ENCODE data around the gene GRIK3. TPM values are rescaled to one million over a fixed set of nuclear protein-coding genes. Genes with fewer than 3 reads are reported as not detected.

The GRIK3 gene
- total RNA-seq, 2 experiments from 2014 or later, result 16.3 to 55.0 TPM

GRCh38 chr1:37052120-37052519 lies 17.8 kb upstream of the GRIK3 start:
- Histone ChIP-seq H2AFZ (ENCODE audit: low read length) (no peak overlapping the region), H3K4me3 (ENCODE audit: low read depth, low read length, poor library complexity, severe bottlenecking) (no peak overlapping the region), H3K9me3 (ENCODE audit: low read length) (no peaks in the 10 kb centered on the region), H3K79me2 (ENCODE audit: insufficient read depth, low read depth, low read length) (no peaks in the 10 kb centered on the region), H3K9me2 (ENCODE audit: insufficient read depth, low read length) (no peaks in the 10 kb centered on the region), H4K20me1 (ENCODE audit: insufficient read depth, low read length) (no peaks in the 10 kb centered on the region), H3K4me1 (ENCODE audit: insufficient read depth, low read length, poor library complexity, severe bottlenecking) (no peaks in the 10 kb centered on the region), H3K36me3 (ENCODE audit: insufficient read depth, low read length) (no peaks in the 10 kb centered on the region), H3K27ac (ENCODE audit: low read depth, low read length, poor library complexity, severe bottlenecking) (no peak overlapping the region), H3K4me2 (ENCODE audit: low read length) (no peak overlapping the region)
- intact Hi-C loops (cut with micrococcal nuclease; ENCODE audit: unreplicated experiment), result no loop called here
- POLR2A ChIA-PET, result no interaction called here
- DNase-seq (ENCODE audit: low spot score), result no peak
- CTCF ChIA-PET (ENCODE audit: unreplicated experiment), result no interaction called here
- BruUV-seq (replicated peaks), result no TSS peak
- TF ChIP-seq EZH2phosphoT487 (IDR thresholded peaks at IDR 0.05; ENCODE audit: borderline replicate concordance, low read depth, low read length) (no peak), CTCF (conservative IDR thresholded peaks at IDR 0.05; ENCODE audit: low read length) (no peak)

DNA sequence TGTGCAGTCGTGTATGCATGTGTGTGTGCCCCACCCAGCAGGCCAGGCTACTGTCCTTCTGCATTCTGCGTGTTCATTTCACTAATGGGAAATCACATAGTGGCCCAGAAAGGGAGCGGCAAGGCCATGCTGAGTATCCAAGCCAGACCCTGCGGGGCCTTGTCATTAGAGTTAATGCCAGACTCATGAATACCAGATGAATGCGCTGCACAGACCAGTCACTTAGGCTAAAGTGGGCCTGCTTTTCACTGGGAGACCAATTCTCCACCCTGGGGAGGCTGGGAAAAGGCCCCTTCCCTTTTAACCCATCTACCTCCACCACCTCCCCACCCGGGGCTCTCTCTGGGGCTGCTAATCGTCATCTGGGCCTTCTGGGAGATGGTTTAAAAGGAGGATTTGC lies 17.0 kb upstream of the GRIK3 start:
- no peaks in the 10 kb centered on the region for H3K36me3 ChIP-seq (ENCODE audit: insufficient read depth, low read length)
- H4K20me1 ChIP-seq (ENCODE audit: insufficient read depth, low read length), result no peaks in the 10 kb centered on the region
- no peak overlapping the region for H2AFZ ChIP-seq (ENCODE audit: low read length)
- CTCF ChIA-PET (ENCODE audit: unreplicated experiment), result no interaction called here
- no peaks in the 10 kb centered on the region for H3K79me2 ChIP-seq (ENCODE audit: insufficient read depth, low read depth, low read length)
- intact Hi-C loops (cut with micrococcal nuclease; ENCODE audit: unreplicated experiment), result no loop called here
- no peak overlapping the region for H3K4me3 ChIP-seq (ENCODE audit: low read depth, low read length, poor library complexity, severe bottlenecking)
- DNase-seq (ENCODE audit: low spot score), result no peak
- no peak overlapping the region for H3K4me2 ChIP-seq (ENCODE audit: low read length)
- POLR2A ChIA-PET, result no interaction called here
- H3K9me3 ChIP-seq (ENCODE audit: low read length), result no peaks in the 10 kb centered on the region
- no peaks in the 10 kb centered on the region for H3K9me2 ChIP-seq (ENCODE audit: insufficient read depth, low read length)
- no peak overlapping the region for H3K27ac ChIP-seq (ENCODE audit: low read depth, low read length, poor library complexity, severe bottlenecking)
- no TSS peak for BruUV-seq (replicated peaks)
- TF ChIP-seq EZH2phosphoT487 (IDR thresholded peaks at IDR 0.05; ENCODE audit: borderline replicate concordance, low read depth, low read length) (no peak), CTCF (conservative IDR thresholded peaks at IDR 0.05; ENCODE audit: low read length) (no peak)
- no peaks in the 10 kb centered on the region for H3K4me1 ChIP-seq (ENCODE audit: insufficient read depth, low read length, poor library complexity, severe bottlenecking)

- no peaks in the 10 kb centered on the region for H3K4me1 ChIP-seq (ENCODE audit: insufficient read depth, low read length, poor library complexity, severe bottlenecking)
- DNase-seq (ENCODE audit: low spot score), result no peak
- H3K9me2 ChIP-seq (ENCODE audit: insufficient read depth, low read length), result no peaks in the 10 kb centered on the region
- H3K4me3 ChIP-seq (ENCODE audit: low read depth, low read length, poor library complexity, severe bottlenecking), result no peak overlapping the region
- no peaks in the 10 kb centered on the region for H4K20me1 ChIP-seq (ENCODE audit: insufficient read depth, low read length)
- H3K36me3 ChIP-seq (ENCODE audit: insufficient read depth, low read length), result no peaks in the 10 kb centered on the region
- CTCF ChIA-PET (ENCODE audit: unreplicated experiment), result no interaction called here
- no peak overlapping the region for H3K4me2 ChIP-seq (ENCODE audit: low read length)
- no peak overlapping the region for H3K27ac ChIP-seq (ENCODE audit: low read depth, low read length, poor library complexity, severe bottlenecking)
- TF ChIP-seq EZH2phosphoT487 (IDR thresholded peaks at IDR 0.05; ENCODE audit: borderline replicate concordance, low read depth, low read length) (no peak), CTCF (conservative IDR thresholded peaks at IDR 0.05; ENCODE audit: low read length) (no peak)
- intact Hi-C loops (cut with micrococcal nuclease; ENCODE audit: unreplicated experiment), result no loop called here
- POLR2A ChIA-PET, result no interaction called here
- BruUV-seq (replicated peaks), result no TSS peak
- H3K9me3 ChIP-seq (ENCODE audit: low read length), result no peaks in the 10 kb centered on the region
- H2AFZ ChIP-seq (ENCODE audit: low read length), result no peak overlapping the region
- no peaks in the 10 kb centered on the region for H3K79me2 ChIP-seq (ENCODE audit: insufficient read depth, low read depth, low read length)
Measured at GRCh38 chr1:37047542-37047941, 13.2 kb upstream of the GRIK3 start.

Data from OCI-LY7 (cell line).